T-cell (primary cell): ENCODE data around the gene SF3A1. TPM values are rescaled to one million over a fixed set of nuclear protein-coding genes. Genes with fewer than 3 reads are reported as not detected.

Source experiments
- ATAC-seq, 4 experiments: fragments of 200-7000 bp in 3 of 4; fragments of 150-1000 bp in 1 of 4; cut with Tn5 transposase; replicated peaks in 1 of 4; 1 replicate in 3 of 4; 2 replicates in 1 of 4; pipeline ENCODE4 v1.10.0; 2021; ENCODE audit warnings: moderate library complexity in 3 of 4, mild to moderate bottlenecking in 2 of 4, moderate number of reproducible peaks in 1 of 4
- CTCF ChIA-PET, 2 donors: fragments of 300-600 bp; sonication (Branson Sonifier 250); formaldehyde crosslinking; loops; one replicate each; lab custom pipeline; 2022; ENCODE audit warnings: antibody characterized with exemption in 2 of 2; lab: Charles Lee
- POLR2A ChIA-PET, 2 donors: fragments of 300-600 bp; sonication (Branson Sonifier 250); formaldehyde crosslinking; loops; one replicate each; lab custom pipeline; 2022; ENCODE audit warnings: antibody characterized with exemption in 2 of 2; lab: Charles Lee
- DNase-seq, 35 experiments: peaks; one replicate each; pipeline versions ENCODE4 v3.0.0 to v3.0.0-alpha.2; 2013 to 2023
- H3K27ac ChIP-seq: one replicate; pipeline ENCODE4 v1.5.1; 2013; ENCODE audit warnings: low read length
- H3K27me3 ChIP-seq, 2 experiments: replicated peaks in 1 of 2; 1 replicate in 1 of 2; 2 replicates in 1 of 2; pipeline versions ENCODE4 v1.6.1 to v1.7.0; 2013; ENCODE audit warnings: low read length in 1 of 2, mixed read lengths in 1 of 2; ENCODE audit not compliant: control insufficient read depth in 2 of 2, insufficient read depth in 2 of 2; ENCODE audit errors: extremely low read depth in 1 of 2
- H3K36me3 ChIP-seq, 2 donors: 1 replicate in 1 of 2; 2 replicates in 1 of 2; pipeline versions ENCODE4 v1.6.1 to v1.7.0; 2013; ENCODE audit warnings: low read length in 1 of 2; ENCODE audit not compliant: control insufficient read depth in 2 of 2, insufficient read depth in 1 of 2; ENCODE audit errors: extremely low read depth in 1 of 2
- H3K4me1 ChIP-seq, 2 experiments: 1 replicate in 1 of 2; 2 replicates in 1 of 2; pipeline versions ENCODE4 v1.6.1 to v1.7.0; 2013; ENCODE audit warnings: low read length in 2 of 2, mixed read lengths in 1 of 2; ENCODE audit not compliant: insufficient read depth in 2 of 2, control insufficient read depth in 1 of 2; ENCODE audit errors: extremely low read depth in 1 of 2
- H3K4me3 ChIP-seq, 2 donors: 1 replicate in 1 of 2; 2 replicates in 1 of 2; pipeline versions ENCODE4 v1.5.1 to v1.7.0; 2013; ENCODE audit warnings: mild to moderate bottlenecking in 2 of 2, low read length in 1 of 2, moderate library complexity in 1 of 2; ENCODE audit not compliant: control insufficient read depth in 1 of 2; ENCODE audit errors: extremely low read depth in 1 of 2
- H3K9me3 ChIP-seq: 2 replicates; pipeline ENCODE4 v1.7.0; 2013
- H3K27ac Mint-ChIP-seq, 2 donors: one replicate each; pipeline ENCODE4 v1.8.0; 2020 to 2021; ENCODE audit warnings: mild to moderate bottlenecking in 2 of 2, mixed read lengths in 2 of 2
- H3K27me3 Mint-ChIP-seq, 2 donors: one replicate each; pipeline ENCODE4 v1.8.0; 2021 to 2022; ENCODE audit warnings: mixed read lengths in 2 of 2
- H3K36me3 Mint-ChIP-seq: one replicate; pipeline ENCODE4 v1.8.0; 2021; ENCODE audit warnings: mixed read lengths
- H3K4me1 Mint-ChIP-seq, 3 donors: one replicate each; pipeline ENCODE4 v1.8.0; 2020 to 2022; ENCODE audit warnings: mixed read lengths in 3 of 3, mild to moderate bottlenecking in 1 of 3
- H3K4me3 Mint-ChIP-seq, 3 donors: one replicate each; pipeline ENCODE4 v1.8.0; 2020 to 2022; ENCODE audit warnings: mild to moderate bottlenecking in 3 of 3, mixed read lengths in 3 of 3, moderate library complexity in 3 of 3
- H3K9me3 Mint-ChIP-seq, 3 donors: one replicate each; pipeline ENCODE4 v1.8.0; 2020 to 2022; ENCODE audit warnings: mixed read lengths in 3 of 3
- WGBS: methylation state at CpG from one replicate; pipeline ENCODE4 v1.1.5; 2013; ENCODE audit warnings: missing lambda C conversion rate; ENCODE audit not compliant: insufficient coverage; 5-methylcytosine and 5-hydroxymethylcytosine counted together
- total RNA-seq, 35 experiments: library from RNA in 6 of 35; stranded (reverse) in 6 of 35; fragments of 120-200 nt in 1 of 35; gene quantifications; one replicate each; pipeline versions ENCODE4 v1.2.1 to v1.2.4 and lab custom pipeline; 2013 to 2026

The SF3A1 gene
- total RNA-seq, 5 donors from 2014 or later (not counting 1 experiment from before 2014, with no cell fraction given), result 272 to 323 (median 292) TPM

- Mint-ChIP-seq H3K27ac (peak overlapping the region in 1 of 2 donors; percentile 74), H3K27me3 (no peaks in the 10 kb centered on the region), H3K9me3 (no peaks in the 10 kb centered on the region), H3K4me3 (no peak overlapping the region), H3K4me1 (peaks cover 73 to 75% (median 74%) of the 10 kb centered on the region in 3 donors), H3K36me3 (peaks cover 42% of the 10 kb centered on the region)
- POLR2A ChIA-PET, result no interaction called here
- DNase-seq (no peak), ATAC-seq (no peak)
- CTCF ChIA-PET, result no interaction called here
- H3K27ac ChIP-seq, result peak overlapping the region; percentile 71
- WGBS, result 99% methylated on average over 10 of the region's 11 CpGs
- no peak overlapping the region for H3K4me3 ChIP-seq
- H3K36me3 ChIP-seq, result peaks cover 26 to 67% of the 10 kb centered on the region in 2 donors
- peaks cover 40 to 72% of the 10 kb centered on the region in 2 experiments for H3K4me1 ChIP-seq
- H3K9me3 ChIP-seq, result no peaks in the 10 kb centered on the region
- H3K27me3 ChIP-seq, result no peaks in the 10 kb centered on the region
These were observed 61.9 kb downstream of the SF3A1 start for GRCh38 chr22:30294830-30295229.

GRCh38 chr22:30294066-30294465 lies 62.6 kb downstream of the SF3A1 start:
- Mint-ChIP-seq H3K9me3 (no peaks in the 10 kb centered on the region), H3K4me1 (peaks cover 69 to 73% (median 71%) of the 10 kb centered on the region in 3 donors), H3K27ac (peak overlapping the region; percentile 57 to 74), H3K36me3 (peaks cover 39% of the 10 kb centered on the region), H3K4me3 (peak overlapping the region in 1 of 3 donors; percentile 53), H3K27me3 (no peaks in the 10 kb centered on the region)
- ChIA-PET POLR2A (no interaction called here), CTCF (no interaction called here)
- no peak for ATAC-seq
- no peak for DNase-seq
- H3K4me3 ChIP-seq, result no peak overlapping the region
- no peak overlapping the region for H3K27ac ChIP-seq
- 95% methylated on average over 9 of the region's 9 CpGs for WGBS
- no peaks in the 10 kb centered on the region for H3K9me3 ChIP-seq
- H3K27me3 ChIP-seq, result no peaks in the 10 kb centered on the region
- peaks cover 37 to 66% of the 10 kb centered on the region in 2 experiments for H3K4me1 ChIP-seq
- peaks cover 25 to 62% of the 10 kb centered on the region in 2 donors for H3K36me3 ChIP-seq

- H3K9me3 Mint-ChIP-seq, result no peaks in the 10 kb centered on the region
- H3K4me1 Mint-ChIP-seq, result peaks cover 65 to 72% (median 69%) of the 10 kb centered on the region in 3 donors
- POLR2A ChIA-PET, result no interaction called here
- DNase-seq, result no peak
- Histone ChIP-seq H3K36me3 (peaks cover 25 to 51% of the 10 kb centered on the region in 2 donors), H3K27ac (no peak overlapping the region), H3K4me1 (peaks cover 36 to 66% of the 10 kb centered on the region in 2 experiments), H3K27me3 (no peaks in the 10 kb centered on the region), H3K4me3 (no peak overlapping the region), H3K9me3 (no peaks in the 10 kb centered on the region)
- H3K27me3 Mint-ChIP-seq, result no peaks in the 10 kb centered on the region
- H3K36me3 Mint-ChIP-seq, result peaks cover 29% of the 10 kb centered on the region
- no peak overlapping the region for H3K4me3 Mint-ChIP-seq
- WGBS, result 92% methylated on average over 4 of the region's 7 CpGs
- no peak for ATAC-seq
- H3K27ac Mint-ChIP-seq, result no peak overlapping the region
- CTCF ChIA-PET, result no interaction called here
These were observed 63.7 kb downstream of the SF3A1 start for GRCh38 chr22:30293026-30293425.

GRCh38 chr22:30292069-30292970 lies 64.4 kb downstream of the SF3A1 start:
- Histone ChIP-seq H3K4me1 (peaks cover 29 to 66% of the 10 kb centered on the region in 2 experiments), H3K4me3 (no peak overlapping the region), H3K36me3 (peaks cover 25 to 44% of the 10 kb centered on the region in 2 donors), H3K27me3 (no peaks in the 10 kb centered on the region), H3K27ac (no peak overlapping the region), H3K9me3 (no peaks in the 10 kb centered on the region)
- Mint-ChIP-seq H3K4me1 (peaks cover 63 to 69% (median 66%) of the 10 kb centered on the region in 3 donors), H3K27me3 (no peaks in the 10 kb centered on the region), H3K9me3 (no peaks in the 10 kb centered on the region), H3K27ac (peak overlapping the region in 1 of 2 donors; percentile 82), H3K4me3 (no peak overlapping the region), H3K36me3 (peaks cover 26% of the 10 kb centered on the region)
- ChIA-PET POLR2A (interaction anchor here in 1 of 2 donors (1.0 kb wide), 1 partner anchor 9 kb away, joined by 3 read pairs; no protein-coding TSS in a partner anchor), CTCF (no interaction called here)
- no peak for DNase-seq
- no peak for ATAC-seq
- WGBS, result 93% methylated on average over 16 of the region's 18 CpGs

- H3K4me3 Mint-ChIP-seq, result peak overlapping the region in 1 of 3 donors; percentile 89
- ATAC-seq, result no peak
These were observed 65.4 kb downstream of the SF3A1 start for GRCh38 chr22:30291058-30291892.

More at GRCh38 chr22:30291058-30291892, 65.4 kb downstream of the SF3A1 start:
- peaks cover 18% of the 10 kb centered on the region for H3K36me3 Mint-ChIP-seq
- DNase-seq, result no peak
- no peaks in the 10 kb centered on the region for H3K9me3 Mint-ChIP-seq
- H3K27me3 ChIP-seq, result no peaks in the 10 kb centered on the region
- H3K27me3 Mint-ChIP-seq, result no peaks in the 10 kb centered on the region
- peak overlapping the region; percentile 26 for H3K27ac ChIP-seq
- no peak overlapping the region for H3K4me3 ChIP-seq
- POLR2A ChIA-PET, result interaction anchor here in 1 of 2 donors (0.5 to 1.0 kb wide), 3 partner anchors 10 to 12 kb away, joined by 3 read pairs; no protein-coding TSS in a partner anchor
- CTCF ChIA-PET, result interaction anchor here (0.5 to 4.4 kb wide), 6 partner anchors 16 to 108 kb away, joined by 3 to 83 read pairs (median 4); partner anchors contain the start of gene RNF215 (in 1 of the 2)
- no peaks in the 10 kb centered on the region for H3K9me3 ChIP-seq
- peaks cover 22 to 68% of the 10 kb centered on the region in 2 experiments for H3K4me1 ChIP-seq
- 94% methylated on average over 10 of the region's 13 CpGs for WGBS
- peak overlapping the region; percentile 92 to 93 for H3K27ac Mint-ChIP-seq
- peaks cover 25 to 39% of the 10 kb centered on the region in 2 donors for H3K36me3 ChIP-seq
- H3K4me1 Mint-ChIP-seq, result peaks cover 55 to 64% (median 56%) of the 10 kb centered on the region in 3 donors
